ENCODE results near the gene MTG2. TPM values are rescaled to one million over a fixed set of nuclear protein-coding genes. Genes with fewer than 3 reads are reported as not detected.
A peak's percentile ranks its signal among the peaks of the same experiment; 100 is the strongest.

Gene MTG2
- total and polyA plus RNA-seq, 2 of the 13 experiments (the other 11 are each of a cell fraction or from before 2014, with no cell fraction given) = 20.4 to 37.8 TPM

DNA sequence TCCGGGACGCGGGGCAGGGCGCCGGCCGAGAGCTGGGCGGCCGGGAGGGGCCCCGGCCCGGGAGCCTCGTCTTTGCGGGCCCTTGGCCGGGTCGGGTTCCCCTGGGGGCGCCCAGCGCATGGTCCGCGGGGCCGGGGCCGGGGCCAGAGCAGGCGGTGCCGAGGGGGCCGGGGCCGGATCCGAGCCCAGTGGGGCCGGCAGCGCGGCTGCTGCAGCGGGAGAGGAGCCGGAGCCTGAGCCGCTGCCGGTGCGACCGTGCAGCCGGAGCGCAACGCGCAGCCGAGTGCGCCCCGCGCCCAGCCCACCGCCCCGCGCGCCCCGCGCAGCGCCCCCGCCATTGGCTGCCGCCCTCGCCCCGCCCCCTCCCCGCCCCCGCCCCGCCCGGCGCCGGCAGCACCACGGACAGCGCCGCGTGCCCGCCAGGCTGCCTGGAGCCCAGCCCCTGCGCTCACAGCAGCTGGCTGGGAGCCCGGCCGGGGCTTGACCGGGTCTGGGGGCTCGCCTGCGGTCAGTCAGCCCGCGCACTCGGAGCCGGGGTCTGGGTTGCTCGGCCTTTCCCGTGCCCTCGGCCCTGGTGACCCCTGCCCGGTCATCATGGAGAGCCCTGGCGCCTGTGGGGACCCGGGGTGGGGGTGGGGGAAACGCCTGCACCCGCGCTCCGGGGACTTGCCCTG lies 37.3 kb downstream of the MTG2 start, which contains the start of gene HRH3:
TSS of gene HRH3 (minus strand) at position 287 of the 674 bp plus-strand sequence. CDS start 308 bp downstream, outside the sequence.
- DNase-seq (ENCODE audit: low spot score) (peak; percentile 41), ATAC-seq (peak; percentile 65), FAIRE-seq (no peak)
- 6% methylated on average over 21 of the region's 84 CpGs for WGBS (ENCODE audit: low lambda C conversion rate)
- peaks cover 41% of the 10 kb centered on the region for H3K4me1 ChIP-seq (ENCODE audit: insufficient read depth, low read length)
- peak within 1 kb of the TSS; percentile 26 to 62 (median 32); a peak in 3 of 6 replicates for H3K4me3 ChIP-seq (replicated peaks in 1 of 3; ENCODE audit: insufficient read depth in 1 of 3, low read depth in 2 of 3, low read length in 3 of 3)
- no peaks in the 10 kb centered on the region for H3K9me3 ChIP-seq (ENCODE audit: low read length)
- H3K27me3 ChIP-seq (ENCODE audit: control insufficient read depth in 1 of 2, insufficient read depth in 2 of 2, low read length in 2 of 2) = peaks cover 70 to 92% of the 10 kb centered on the region in 2 experiments
- H3K27ac ChIP-seq (ENCODE audit: extremely low read length, insufficient read depth, low read length) = no peak within 1 kb of the TSS
- no peak within 1 kb of the TSS for H3K9ac ChIP-seq (ENCODE audit: insufficient read depth, low read depth, low read length)
- H3K79me2 ChIP-seq (ENCODE audit: insufficient read depth, low read length) = no peaks in the 10 kb centered on the region
- peaks cover 35% of the 10 kb centered on the region; the same call in 1 of the 2 replicates for H4K20me1 ChIP-seq (ENCODE audit: insufficient read depth, low read length)
- H3K4me2 ChIP-seq (ENCODE audit: low read depth, low read length) = peak within 1 kb of the TSS; percentile 60
- no peaks in the 10 kb centered on the region for H3K36me3 ChIP-seq (replicated peaks in 1 of 2; ENCODE audit: control insufficient read depth in 1 of 2, insufficient read depth in 2 of 2, low read length in 2 of 2)
- ChIA-PET CTCF (ENCODE audit: low intra/inter-chr PET ratio, low total read pairs) (no interaction called here), POLR2A (no interaction called here)
- H2AFZ ChIP-seq (ENCODE audit: low read length) = no peak within 1 kb of the TSS
- BruUV-seq (replicated peaks) = no TSS peak
- in situ Hi-C loops (cut with HindIII; ENCODE audit: extremely low pct_ligation_motif_present, low pct_unique_long_range_greater_than_20kb) (no loop called here), intact Hi-C loops (cut with micrococcal nuclease; ENCODE audit: unreplicated experiment) (no loop called here)
- TF ChIP-seq ZNF143 (CRISPR knock-in tag; IDR thresholded peaks at IDR 0.05) = no peak
- TF ChIP-seq ZNF142 (CRISPR knock-in tag; IDR thresholded peaks at IDR 0.05) = no peak; the same call in 1 of the 2 replicates
- no peak for TF ChIP-seq FOXA1 (IDR thresholded peaks at IDR 0.05)
- TF ChIP-seq FOXA1 (CRISPR knock-in tag; IDR thresholded peaks at IDR 0.05) = no peak
- no peak for TF ChIP-seq CBX2 (IDR thresholded peaks at IDR 0.05; ENCODE audit: low read depth, low read length)
- no peak for TF ChIP-seq CBX2 (CRISPR knock-in tag; IDR thresholded peaks at IDR 0.05; ENCODE audit: low read depth)
- no peak for TF ChIP-seq ZBTB34 (CRISPR knock-in tag; IDR thresholded peaks at IDR 0.05)
- peak; percentile 87; the same call in 1 of the 2 replicates for TF ChIP-seq ZNF160 (CRISPR knock-in tag; IDR thresholded peaks at IDR 0.05)
- peak; percentile 76 for TF ChIP-seq DBP (CRISPR knock-in tag; IDR thresholded peaks at IDR 0.05; ENCODE audit: not compliant biosample characterization)
- no peak for TF ChIP-seq AGO2 (optimal IDR thresholded peaks at IDR 0.05; ENCODE audit: low read depth, low read length)
- TF ChIP-seq, protein P1, sequence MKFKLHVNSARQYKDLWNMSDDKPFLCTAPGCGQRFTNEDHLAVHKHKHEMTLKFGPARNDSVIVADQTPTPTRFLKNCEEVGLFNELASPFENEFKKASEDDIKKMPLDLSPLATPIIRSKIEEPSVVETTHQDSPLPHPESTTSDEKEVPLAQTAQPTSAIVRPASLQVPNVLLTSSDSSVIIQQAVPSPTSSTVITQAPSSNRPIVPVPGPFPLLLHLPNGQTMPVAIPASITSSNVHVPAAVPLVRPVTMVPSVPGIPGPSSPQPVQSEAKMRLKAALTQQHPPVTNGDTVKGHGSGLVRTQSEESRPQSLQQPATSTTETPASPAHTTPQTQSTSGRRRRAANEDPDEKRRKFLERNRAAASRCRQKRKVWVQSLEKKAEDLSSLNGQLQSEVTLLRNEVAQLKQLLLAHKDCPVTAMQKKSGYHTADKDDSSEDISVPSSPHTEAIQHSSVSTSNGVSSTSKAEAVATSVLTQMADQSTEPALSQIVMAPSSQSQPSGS (CRISPR knock-in tag; IDR thresholded peaks at IDR 0.05) = peak; percentile 69; the same call in 1 of the 2 replicates
- TF ChIP-seq, protein P2, sequence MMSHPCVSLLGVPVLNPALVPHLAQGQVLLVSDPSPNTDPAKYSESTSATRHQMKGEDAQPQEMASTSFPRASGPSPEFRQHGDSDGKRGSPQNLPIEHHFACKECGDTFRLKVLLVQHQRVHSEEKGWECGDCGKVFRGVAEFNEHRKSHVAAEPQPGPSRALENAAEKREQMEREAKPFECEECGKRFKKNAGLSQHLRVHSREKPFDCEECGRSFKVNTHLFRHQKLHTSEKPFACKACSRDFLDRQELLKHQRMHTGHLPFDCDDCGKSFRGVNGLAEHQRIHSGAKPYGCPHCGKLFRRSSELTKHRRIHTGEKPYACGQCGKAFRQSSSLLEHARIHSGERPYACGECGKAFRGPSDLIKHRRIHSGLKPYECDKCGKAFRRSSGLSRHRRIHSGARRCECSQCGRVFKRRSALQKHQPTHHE (CRISPR knock-in tag; IDR thresholded peaks at IDR 0.05; ENCODE audit: borderline replicate concordance) = 0 out of 2 replicates have a peak, but pooled peaks have one; percentile 59
- TF ChIP-seq ZNF550 (CRISPR knock-in tag; IDR thresholded peaks at IDR 0.05; ENCODE audit: borderline replicate concordance) = no peak

Measured in HepG2 (cell line).